ENCODE results near the gene MX2. TPM values are rescaled to one million over a fixed set of nuclear protein-coding genes. Genes with fewer than 3 reads are reported as not detected.

MX2 gene
- total RNA-seq, 1 donor from 2014 or later, result 5.4 TPM

DNA sequence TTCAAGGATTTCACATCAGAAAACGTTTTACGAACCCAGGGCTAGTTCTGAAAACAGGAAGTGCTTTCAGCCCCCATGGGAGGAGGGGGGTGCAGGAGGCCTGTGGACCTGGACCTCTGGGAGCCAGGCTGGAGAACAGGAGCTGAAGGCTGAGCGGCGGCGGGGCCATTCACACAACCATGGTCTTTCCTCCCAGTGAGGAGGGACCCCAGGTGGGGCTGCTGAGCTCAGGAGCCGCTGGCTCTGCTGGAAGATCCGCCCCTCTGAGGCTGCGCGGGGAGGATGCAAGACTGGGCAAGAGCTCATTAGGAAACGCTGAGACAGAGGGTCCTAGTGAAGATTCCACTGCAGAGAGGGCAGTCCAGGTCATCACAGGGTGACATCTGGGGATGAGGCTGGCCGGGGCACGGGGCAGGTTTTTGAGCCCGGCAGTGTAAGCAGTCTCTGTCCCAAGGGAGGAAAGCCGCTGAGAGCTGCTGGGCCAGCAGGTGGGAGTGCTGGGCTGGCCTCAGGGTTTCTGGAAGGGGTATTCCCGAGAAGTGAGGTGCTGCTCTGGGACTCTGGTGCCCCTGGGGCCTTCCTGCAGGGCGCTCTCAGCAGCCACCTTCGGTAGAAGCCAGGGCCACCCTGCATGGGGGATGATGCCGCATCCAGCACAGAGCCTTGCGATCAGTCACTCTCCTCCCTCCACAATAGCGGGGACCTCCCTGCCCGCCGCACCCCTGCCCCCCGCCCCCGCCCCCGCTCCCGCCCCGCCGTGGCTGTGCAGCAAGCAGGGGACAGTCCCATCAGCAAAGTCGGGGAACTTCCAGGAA is 7.5 kb downstream of the MX2 start:
- Mint-ChIP-seq H3K36me3 (ENCODE audit: low read depth, unreplicated experiment) (no peaks in the 10 kb centered on the region), H3K27me3 (ENCODE audit: unreplicated experiment) (peaks cover 5% of the 10 kb centered on the region), H3K27ac (ENCODE audit: unreplicated experiment) (no peak overlapping the region), H3K4me3 (ENCODE audit: unreplicated experiment) (peak overlapping the region; percentile 80), H3K4me1 (ENCODE audit: unreplicated experiment) (peaks cover 5% of the 10 kb centered on the region), H3K9me3 (ENCODE audit: unreplicated experiment) (no peaks in the 10 kb centered on the region)
- DNase-seq (ENCODE audit: low spot score), result peak; percentile 51
- TF ChIP-seq, protein P1, sequence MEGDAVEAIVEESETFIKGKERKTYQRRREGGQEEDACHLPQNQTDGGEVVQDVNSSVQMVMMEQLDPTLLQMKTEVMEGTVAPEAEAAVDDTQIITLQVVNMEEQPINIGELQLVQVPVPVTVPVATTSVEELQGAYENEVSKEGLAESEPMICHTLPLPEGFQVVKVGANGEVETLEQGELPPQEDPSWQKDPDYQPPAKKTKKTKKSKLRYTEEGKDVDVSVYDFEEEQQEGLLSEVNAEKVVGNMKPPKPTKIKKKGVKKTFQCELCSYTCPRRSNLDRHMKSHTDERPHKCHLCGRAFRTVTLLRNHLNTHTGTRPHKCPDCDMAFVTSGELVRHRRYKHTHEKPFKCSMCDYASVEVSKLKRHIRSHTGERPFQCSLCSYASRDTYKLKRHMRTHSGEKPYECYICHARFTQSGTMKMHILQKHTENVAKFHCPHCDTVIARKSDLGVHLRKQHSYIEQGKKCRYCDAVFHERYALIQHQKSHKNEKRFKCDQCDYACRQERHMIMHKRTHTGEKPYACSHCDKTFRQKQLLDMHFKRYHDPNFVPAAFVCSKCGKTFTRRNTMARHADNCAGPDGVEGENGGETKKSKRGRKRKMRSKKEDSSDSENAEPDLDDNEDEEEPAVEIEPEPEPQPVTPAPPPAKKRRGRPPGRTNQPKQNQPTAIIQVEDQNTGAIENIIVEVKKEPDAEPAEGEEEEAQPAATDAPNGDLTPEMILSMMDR (IDR thresholded peaks at IDR 0.05; ENCODE audit: unreplicated experiment), result no peak

DNA sequence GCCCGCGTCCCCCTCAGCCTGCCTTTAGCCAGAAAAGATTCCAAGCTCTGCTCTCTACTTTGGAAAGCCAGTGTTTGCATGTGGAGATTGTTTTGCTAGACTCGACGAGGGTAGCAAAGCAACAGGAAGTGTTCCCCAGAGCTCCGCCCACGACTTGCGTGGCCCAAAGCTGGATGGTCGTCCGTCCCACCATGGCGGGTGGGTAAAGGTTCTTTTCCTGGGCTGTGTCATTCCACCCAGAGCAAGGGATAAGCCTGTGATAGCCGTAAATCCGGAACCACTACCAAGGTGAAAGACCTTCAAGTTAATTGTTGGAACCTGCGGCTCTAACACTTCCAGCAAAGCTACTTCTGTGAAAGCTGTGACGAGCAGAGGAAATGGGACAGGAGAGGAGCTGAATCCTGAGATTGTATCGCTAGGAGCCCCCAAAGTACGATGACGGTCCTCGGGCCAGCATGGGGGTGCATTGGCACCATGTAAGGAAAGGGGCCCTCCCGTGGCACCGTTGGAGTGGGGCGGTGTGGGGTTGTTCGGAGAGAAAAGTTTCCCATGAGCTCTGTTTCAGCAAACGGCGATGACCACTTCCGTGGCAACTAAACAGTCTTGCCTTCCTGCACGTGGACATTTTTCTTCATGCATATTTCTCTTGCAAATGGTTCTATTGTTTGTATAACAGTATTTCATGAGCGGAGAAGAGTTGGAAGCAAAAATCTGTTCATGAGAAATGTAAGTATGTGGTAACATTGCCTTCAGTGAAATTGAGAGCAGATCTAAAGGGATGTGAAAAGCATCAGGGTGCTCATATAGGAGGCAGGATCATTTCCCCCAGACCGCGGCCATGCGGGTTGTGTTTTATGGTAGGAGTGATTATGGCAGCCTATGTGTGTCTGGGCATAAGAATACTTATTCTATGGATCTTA is 8.4 kb downstream of the MX2 start:
- TF ChIP-seq, protein P1 (IDR thresholded peaks at IDR 0.05; ENCODE audit: unreplicated experiment), result no peak
- Mint-ChIP-seq H3K27me3 (ENCODE audit: unreplicated experiment) (peaks cover 8% of the 10 kb centered on the region), H3K9me3 (ENCODE audit: unreplicated experiment) (no peaks in the 10 kb centered on the region), H3K4me3 (ENCODE audit: unreplicated experiment) (peak overlapping the region; percentile 79), H3K4me1 (ENCODE audit: unreplicated experiment) (peaks cover 5% of the 10 kb centered on the region), H3K36me3 (ENCODE audit: low read depth, unreplicated experiment) (no peaks in the 10 kb centered on the region), H3K27ac (ENCODE audit: unreplicated experiment) (no peak overlapping the region)
- no peak for DNase-seq (ENCODE audit: low spot score)

DNA sequence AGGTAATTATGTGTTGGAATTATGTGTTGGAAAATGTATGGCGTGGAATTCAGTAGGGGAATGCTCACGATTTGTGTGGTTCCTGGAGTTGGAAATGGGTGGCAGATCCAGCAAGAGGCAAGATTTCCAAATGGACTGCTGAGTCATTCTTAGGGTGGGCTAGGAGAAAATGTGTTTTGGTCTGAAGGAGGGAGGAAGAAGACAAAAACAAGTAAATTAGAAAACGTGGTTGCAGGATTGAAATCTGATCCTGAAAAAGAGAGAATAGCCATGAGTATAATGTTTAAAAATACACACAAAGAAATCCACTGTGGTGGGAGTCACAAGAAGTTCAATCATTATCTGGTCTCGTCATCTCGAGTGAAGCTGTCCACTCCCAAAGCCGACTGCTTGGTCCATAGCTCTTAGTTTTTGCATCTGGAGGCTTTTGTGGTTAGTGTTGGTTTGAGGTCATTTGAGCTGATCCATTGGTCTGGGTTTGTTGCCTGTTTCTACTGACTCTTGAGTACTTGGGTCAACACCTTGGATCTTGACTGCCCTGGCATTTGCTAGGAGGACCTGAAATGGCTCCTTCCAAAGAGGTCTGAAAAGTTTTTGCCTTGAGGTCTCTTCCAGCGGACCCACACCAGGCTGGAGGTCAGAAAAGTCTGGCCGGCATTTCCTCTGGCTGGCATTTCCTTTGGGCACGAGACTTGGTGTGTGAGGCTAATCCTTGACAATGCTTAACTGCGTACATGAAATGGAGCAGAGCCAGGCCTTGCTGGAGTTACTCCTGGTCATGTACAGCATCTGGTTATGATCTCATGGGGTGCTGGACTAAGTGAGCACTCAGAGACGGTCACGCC is 9.2 kb downstream of the MX2 start:
- Mint-ChIP-seq H3K9me3 (ENCODE audit: unreplicated experiment) (no peaks in the 10 kb centered on the region), H3K36me3 (ENCODE audit: low read depth, unreplicated experiment) (no peaks in the 10 kb centered on the region), H3K4me1 (ENCODE audit: unreplicated experiment) (peaks cover 5% of the 10 kb centered on the region), H3K27me3 (ENCODE audit: unreplicated experiment) (peaks cover 8% of the 10 kb centered on the region), H3K27ac (ENCODE audit: unreplicated experiment) (no peak overlapping the region), H3K4me3 (ENCODE audit: unreplicated experiment) (no peak overlapping the region)
- no peak for DNase-seq (ENCODE audit: low spot score)
- TF ChIP-seq, protein P1 (IDR thresholded peaks at IDR 0.05; ENCODE audit: unreplicated experiment), result no peak

DNA sequence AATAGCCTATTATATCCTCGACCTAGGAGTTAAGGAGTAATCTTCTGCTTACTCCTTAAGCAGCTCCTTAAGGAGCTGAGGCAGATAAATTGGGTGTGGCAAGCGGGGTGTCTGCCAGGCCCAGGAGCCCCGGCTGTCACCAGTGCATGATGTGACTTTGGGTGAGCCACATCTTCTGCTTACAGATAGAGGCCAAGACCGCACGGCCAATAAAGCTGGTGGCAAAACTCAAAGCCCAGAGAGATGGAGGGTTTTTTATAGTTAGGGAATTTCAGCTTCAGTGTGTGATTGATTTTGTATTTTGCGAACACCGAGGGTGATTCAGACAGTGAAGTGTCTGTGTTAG is 9.8 kb downstream of the MX2 start:
- Mint-ChIP-seq H3K4me1 (ENCODE audit: unreplicated experiment) (peaks cover 5% of the 10 kb centered on the region), H3K36me3 (ENCODE audit: low read depth, unreplicated experiment) (no peaks in the 10 kb centered on the region), H3K9me3 (ENCODE audit: unreplicated experiment) (no peaks in the 10 kb centered on the region), H3K27ac (ENCODE audit: unreplicated experiment) (no peak overlapping the region), H3K4me3 (ENCODE audit: unreplicated experiment) (no peak overlapping the region), H3K27me3 (ENCODE audit: unreplicated experiment) (peaks cover 8% of the 10 kb centered on the region)
- no peak for DNase-seq (ENCODE audit: low spot score)
- TF ChIP-seq, protein P1 (IDR thresholded peaks at IDR 0.05; ENCODE audit: unreplicated experiment), result no peak

Data from endothelial cell (in vitro differentiated cells).